Measurements from ENCODE around the gene ZNF280B. TPM values are rescaled to one million over a fixed set of nuclear protein-coding genes. Genes with fewer than 3 reads are reported as not detected.

ZNF280B gene
- total and polyA plus RNA-seq, 2 experiments from 2014 or later, result 5.5 to 6.7 TPM

DNA sequence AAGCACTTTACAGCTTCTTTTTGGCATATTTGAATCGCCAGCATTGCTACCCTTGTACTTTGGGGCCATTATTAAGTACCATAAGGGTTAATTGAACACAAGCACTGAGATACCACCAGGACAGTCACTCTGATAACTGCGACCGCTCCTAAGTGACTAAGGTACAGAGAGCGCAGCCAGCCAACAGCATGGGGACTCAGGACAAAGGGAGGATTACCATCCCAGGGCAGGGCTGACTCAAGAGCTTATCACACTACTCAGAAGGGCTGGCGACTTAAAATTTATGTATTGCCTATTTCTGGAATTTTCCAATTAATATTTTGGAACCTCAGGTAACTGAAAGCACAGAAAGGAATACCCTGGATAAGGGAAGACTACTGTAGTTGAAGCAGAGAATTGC lies 11.0 kb upstream of the ZNF280B start (continued):
- TF ChIP-seq, protein P1, sequence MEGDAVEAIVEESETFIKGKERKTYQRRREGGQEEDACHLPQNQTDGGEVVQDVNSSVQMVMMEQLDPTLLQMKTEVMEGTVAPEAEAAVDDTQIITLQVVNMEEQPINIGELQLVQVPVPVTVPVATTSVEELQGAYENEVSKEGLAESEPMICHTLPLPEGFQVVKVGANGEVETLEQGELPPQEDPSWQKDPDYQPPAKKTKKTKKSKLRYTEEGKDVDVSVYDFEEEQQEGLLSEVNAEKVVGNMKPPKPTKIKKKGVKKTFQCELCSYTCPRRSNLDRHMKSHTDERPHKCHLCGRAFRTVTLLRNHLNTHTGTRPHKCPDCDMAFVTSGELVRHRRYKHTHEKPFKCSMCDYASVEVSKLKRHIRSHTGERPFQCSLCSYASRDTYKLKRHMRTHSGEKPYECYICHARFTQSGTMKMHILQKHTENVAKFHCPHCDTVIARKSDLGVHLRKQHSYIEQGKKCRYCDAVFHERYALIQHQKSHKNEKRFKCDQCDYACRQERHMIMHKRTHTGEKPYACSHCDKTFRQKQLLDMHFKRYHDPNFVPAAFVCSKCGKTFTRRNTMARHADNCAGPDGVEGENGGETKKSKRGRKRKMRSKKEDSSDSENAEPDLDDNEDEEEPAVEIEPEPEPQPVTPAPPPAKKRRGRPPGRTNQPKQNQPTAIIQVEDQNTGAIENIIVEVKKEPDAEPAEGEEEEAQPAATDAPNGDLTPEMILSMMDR (conservative IDR thresholded peaks at IDR 0.05; ENCODE audit: low read depth in 2 of 2), result no peak
- TF ChIP-seq POLR2AphosphoS5 (IDR thresholded peaks at IDR 0.05; ENCODE audit: low read depth) (no peak), ZNF331 (CRISPR knock-in tag; IDR thresholded peaks at IDR 0.05; ENCODE audit: low read depth) (no peak), ZNF114 (CRISPR knock-in tag; IDR thresholded peaks at IDR 0.05) (no peak), NANOG (IDR thresholded peaks at IDR 0.05; ENCODE audit: borderline replicate concordance) (no peak)

DNA sequence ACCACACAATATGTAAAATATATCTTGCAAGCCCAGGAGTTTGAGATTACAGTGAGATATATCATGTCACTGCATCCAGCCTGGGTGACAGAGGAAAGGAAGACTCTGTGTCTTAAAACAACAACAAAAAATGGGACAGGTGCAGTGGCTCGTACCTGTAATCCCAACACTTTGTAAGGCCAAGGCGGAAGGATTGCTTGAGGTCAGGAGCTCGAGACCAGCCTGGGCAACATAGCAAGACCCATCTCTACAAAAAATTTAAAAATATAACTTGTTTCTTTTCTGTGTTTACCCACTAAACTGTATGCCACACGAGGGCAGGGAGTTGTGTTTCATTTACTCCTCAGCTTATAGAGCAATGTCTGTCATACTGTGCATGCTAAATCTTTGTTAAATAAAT lies 8.4 kb upstream of the ZNF280B start:
- Histone ChIP-seq H4K20me1 (replicated peaks; ENCODE audit: insufficient read depth) (no peaks in the 10 kb centered on the region; the same call in 1 of the 2 replicates), H3K79me2 (replicated peaks; ENCODE audit: insufficient read depth) (no peaks in the 10 kb centered on the region), H3K27me3 (ENCODE audit: insufficient read depth) (peaks cover 97% of the 10 kb centered on the region), H3K9me2 (ENCODE audit: insufficient read depth) (no peaks in the 10 kb centered on the region), H3K4me2 (no peak overlapping the region), H3K36me3 (ENCODE audit: insufficient read depth) (no peaks in the 10 kb centered on the region), H3K4me3 (no peak overlapping the region), H3K4me1 (ENCODE audit: insufficient read depth) (no peaks in the 10 kb centered on the region), H2AFZ (no peak overlapping the region), H3K27ac (ENCODE audit: low read depth) (no peak overlapping the region), H3F3A (replicated peaks; ENCODE audit: low read depth) (no peaks in the 10 kb centered on the region)
- Mint-ChIP-seq H3K9me3 (peaks cover 9% of the 10 kb centered on the region), H3K27me3 (ENCODE audit: insufficient read depth, low read depth, poor library complexity) (peaks cover 69% of the 10 kb centered on the region), H3K27ac (no peak overlapping the region), H3K36me3 (ENCODE audit: low read depth) (no peaks in the 10 kb centered on the region), H3K4me3 (no peak overlapping the region), H3K4me1 (peaks cover 5% of the 10 kb centered on the region; the same call in 2 of the 3 replicates)
- ATAC-seq (no peak), DNase-seq (ENCODE audit: low spot score) (no peak)
- TF ChIP-seq, protein P2, sequence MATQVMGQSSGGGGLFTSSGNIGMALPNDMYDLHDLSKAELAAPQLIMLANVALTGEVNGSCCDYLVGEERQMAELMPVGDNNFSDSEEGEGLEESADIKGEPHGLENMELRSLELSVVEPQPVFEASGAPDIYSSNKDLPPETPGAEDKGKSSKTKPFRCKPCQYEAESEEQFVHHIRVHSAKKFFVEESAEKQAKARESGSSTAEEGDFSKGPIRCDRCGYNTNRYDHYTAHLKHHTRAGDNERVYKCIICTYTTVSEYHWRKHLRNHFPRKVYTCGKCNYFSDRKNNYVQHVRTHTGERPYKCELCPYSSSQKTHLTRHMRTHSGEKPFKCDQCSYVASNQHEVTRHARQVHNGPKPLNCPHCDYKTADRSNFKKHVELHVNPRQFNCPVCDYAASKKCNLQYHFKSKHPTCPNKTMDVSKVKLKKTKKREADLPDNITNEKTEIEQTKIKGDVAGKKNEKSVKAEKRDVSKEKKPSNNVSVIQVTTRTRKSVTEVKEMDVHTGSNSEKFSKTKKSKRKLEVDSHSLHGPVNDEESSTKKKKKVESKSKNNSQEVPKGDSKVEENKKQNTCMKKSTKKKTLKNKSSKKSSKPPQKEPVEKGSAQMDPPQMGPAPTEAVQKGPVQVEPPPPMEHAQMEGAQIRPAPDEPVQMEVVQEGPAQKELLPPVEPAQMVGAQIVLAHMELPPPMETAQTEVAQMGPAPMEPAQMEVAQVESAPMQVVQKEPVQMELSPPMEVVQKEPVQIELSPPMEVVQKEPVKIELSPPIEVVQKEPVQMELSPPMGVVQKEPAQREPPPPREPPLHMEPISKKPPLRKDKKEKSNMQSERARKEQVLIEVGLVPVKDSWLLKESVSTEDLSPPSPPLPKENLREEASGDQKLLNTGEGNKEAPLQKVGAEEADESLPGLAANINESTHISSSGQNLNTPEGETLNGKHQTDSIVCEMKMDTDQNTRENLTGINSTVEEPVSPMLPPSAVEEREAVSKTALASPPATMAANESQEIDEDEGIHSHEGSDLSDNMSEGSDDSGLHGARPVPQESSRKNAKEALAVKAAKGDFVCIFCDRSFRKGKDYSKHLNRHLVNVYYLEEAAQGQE (IDR thresholded peaks at IDR 0.05; ENCODE audit: unreplicated experiment), result no peak
- TF ChIP-seq EZH2phosphoT487 (IDR thresholded peaks at IDR 0.05; ENCODE audit: unreplicated experiment) (no peak), CREB1 (CRISPR knock-in tag; IDR thresholded peaks at IDR 0.05; ENCODE audit: low read depth) (no peak), EZH2 (IDR thresholded peaks at IDR 0.05; ENCODE audit: low read depth, unreplicated experiment) (no peak), POLR2AphosphoS5 (IDR thresholded peaks at IDR 0.05; ENCODE audit: low read depth) (no peak), STAT1 (IDR thresholded peaks at IDR 0.05; ENCODE audit: unreplicated experiment) (no peak), NANOG (IDR thresholded peaks at IDR 0.05; ENCODE audit: borderline replicate concordance) (no peak), JUNB (IDR thresholded peaks at IDR 0.05; ENCODE audit: unreplicated experiment) (no peak), ZNF114 (CRISPR knock-in tag; IDR thresholded peaks at IDR 0.05) (no peak), ZNF331 (CRISPR knock-in tag; IDR thresholded peaks at IDR 0.05; ENCODE audit: low read depth) (no peak)
- TF ChIP-seq, protein P3, sequence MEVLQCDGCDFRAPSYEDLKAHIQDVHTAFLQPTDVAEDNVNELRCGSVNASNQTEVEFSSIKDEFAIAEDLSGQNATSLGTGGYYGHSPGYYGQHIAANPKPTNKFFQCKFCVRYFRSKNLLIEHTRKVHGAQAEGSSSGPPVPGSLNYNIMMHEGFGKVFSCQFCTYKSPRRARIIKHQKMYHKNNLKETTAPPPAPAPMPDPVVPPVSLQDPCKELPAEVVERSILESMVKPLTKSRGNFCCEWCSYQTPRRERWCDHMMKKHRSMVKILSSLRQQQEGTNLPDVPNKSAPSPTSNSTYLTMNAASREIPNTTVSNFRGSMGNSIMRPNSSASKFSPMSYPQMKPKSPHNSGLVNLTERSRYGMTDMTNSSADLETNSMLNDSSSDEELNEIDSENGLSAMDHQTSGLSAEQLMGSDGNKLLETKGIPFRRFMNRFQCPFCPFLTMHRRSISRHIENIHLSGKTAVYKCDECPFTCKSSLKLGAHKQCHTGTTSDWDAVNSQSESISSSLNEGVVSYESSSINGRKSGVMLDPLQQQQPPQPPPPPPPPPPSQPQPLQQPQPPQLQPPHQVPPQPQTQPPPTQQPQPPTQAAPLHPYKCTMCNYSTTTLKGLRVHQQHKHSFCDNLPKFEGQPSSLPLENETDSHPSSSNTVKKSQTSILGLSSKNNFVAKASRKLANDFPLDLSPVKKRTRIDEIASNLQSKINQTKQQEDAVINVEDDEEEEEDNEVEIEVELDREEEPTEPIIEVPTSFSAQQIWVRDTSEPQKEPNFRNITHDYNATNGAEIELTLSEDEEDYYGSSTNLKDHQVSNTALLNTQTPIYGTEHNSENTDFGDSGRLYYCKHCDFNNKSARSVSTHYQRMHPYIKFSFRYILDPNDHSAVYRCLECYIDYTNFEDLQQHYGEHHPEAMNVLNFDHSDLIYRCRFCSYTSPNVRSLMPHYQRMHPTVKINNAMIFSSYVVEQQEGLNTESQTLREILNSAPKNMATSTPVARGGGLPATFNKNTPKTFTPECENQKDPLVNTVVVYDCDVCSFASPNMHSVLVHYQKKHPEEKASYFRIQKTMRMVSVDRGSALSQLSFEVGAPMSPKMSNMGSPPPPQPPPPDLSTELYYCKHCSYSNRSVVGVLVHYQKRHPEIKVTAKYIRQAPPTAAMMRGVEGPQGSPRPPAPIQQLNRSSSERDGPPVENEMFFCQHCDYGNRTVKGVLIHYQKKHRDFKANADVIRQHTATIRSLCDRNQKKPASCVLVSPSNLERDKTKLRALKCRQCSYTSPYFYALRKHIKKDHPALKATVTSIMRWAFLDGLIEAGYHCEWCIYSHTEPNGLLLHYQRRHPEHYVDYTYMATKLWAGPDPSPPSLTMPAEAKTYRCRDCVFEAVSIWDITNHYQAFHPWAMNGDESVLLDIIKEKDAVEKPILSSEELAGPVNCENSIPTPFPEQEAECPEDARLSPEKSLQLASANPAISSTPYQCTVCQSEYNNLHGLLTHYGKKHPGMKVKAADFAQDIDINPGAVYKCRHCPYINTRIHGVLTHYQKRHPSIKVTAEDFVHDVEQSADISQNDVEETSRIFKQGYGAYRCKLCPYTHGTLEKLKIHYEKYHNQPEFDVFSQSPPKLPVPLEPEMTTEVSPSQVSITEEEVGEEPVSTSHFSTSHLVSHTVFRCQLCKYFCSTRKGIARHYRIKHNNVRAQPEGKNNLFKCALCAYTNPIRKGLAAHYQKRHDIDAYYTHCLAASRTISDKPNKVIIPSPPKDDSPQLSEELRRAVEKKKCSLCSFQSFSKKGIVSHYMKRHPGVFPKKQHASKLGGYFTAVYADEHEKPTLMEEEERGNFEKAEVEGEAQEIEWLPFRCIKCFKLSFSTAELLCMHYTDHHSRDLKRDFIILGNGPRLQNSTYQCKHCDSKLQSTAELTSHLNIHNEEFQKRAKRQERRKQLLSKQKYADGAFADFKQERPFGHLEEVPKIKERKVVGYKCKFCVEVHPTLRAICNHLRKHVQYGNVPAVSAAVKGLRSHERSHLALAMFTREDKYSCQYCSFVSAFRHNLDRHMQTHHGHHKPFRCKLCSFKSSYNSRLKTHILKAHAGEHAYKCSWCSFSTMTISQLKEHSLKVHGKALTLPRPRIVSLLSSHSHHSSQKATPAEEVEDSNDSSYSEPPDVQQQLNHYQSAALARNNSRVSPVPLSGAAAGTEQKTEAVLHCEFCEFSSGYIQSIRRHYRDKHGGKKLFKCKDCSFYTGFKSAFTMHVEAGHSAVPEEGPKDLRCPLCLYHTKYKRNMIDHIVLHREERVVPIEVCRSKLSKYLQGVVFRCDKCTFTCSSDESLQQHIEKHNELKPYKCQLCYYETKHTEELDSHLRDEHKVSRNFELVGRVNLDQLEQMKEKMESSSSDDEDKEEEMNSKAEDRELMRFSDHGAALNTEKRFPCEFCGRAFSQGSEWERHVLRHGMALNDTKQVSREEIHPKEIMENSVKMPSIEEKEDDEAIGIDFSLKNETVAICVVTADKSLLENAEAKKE (CRISPR knock-in tag; IDR thresholded peaks at IDR 0.05), result no peak

Measured in GM23338 (cell line).